Stimulated activated CD4-positive, alpha-beta T cell treated with anti-CD3 and anti-CD28 coated beads, Interleukin-1b, Interleukin-23, amount 100 ng/mL, for 4 hours (primary cell): ENCODE data around the gene HADHB.
"Not testable (repeated sequence)": the region's sequence is repeated elsewhere in the genome, so short reads cannot be mapped to it uniquely, and the experiment has no call there.

Experiments
- DNase-seq, 2 donors: peaks; one replicate each; pipeline ENCODE4 v3.0.0-alpha.2; 2020; ENCODE audit warnings: low read depth in 2 of 2

Gene HADHB

GRCh38 chr2:26329083-26329482 lies 84.3 kb downstream of the HADHB start:
- not testable (repeated sequence) for DNase-seq

GRCh38 chr2:26330114-26330549 lies 85.4 kb downstream of the HADHB start:
- peak; percentile 72 to 79 for DNase-seq

DNA sequence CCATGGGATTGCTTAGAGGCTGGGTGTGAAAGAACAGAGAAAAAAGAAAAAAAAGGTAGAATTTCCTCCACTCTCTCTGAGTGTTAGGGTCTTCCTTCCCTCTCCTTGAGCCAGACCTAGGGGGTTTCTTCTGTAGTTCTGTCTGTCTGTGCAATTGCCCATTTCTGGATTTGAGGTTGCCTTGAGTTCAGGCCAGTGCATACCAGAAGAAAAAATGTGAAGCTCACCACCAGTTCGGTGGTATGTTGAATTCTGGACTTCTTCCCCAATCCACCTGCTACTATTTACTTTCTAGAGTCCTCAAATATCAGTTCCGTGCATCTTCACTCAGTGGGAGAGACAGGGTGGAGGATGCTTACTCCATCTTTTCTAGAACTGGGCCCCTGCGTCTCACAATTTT lies 85.9 kb downstream of the HADHB start:
- no peak for DNase-seq

DNA sequence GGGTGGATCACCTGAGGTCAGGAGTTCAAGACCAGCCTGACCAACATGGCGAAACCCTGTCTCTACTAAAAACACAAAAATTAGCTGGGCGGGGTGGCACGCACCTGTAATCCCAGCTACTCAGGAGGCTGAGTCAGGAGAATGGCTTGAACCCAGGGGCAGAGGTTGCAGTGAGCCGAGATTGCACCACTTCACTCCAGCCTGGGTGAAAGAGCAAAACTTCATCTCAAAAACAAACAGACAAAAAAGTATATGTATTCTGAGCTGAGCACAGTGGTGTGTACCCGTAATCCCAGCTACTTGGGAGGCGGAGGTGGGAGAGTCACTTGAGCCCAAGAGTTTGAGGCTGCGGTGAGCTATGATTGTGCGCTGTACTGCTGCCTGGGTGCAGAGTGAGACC lies 86.6 kb downstream of the HADHB start:
- not testable (repeated sequence) for DNase-seq

DNA sequence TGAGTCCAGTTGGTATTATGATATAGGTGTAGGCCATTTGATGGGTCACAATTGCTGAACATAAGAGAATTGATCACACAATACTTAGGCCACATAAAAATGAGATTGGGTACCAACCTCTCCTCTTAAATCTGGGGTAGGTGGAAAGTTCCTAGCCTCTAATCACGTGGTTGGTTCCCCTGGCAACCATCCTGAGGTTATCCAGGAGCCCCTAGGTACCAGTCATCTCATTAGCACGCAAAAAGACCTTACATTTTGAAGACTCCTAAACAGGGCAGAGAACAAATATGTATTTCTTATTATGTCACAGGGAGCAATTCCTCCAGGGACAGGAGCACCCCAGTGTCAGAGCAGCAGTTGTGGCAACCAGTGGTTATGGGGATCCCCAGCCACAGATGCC lies 88.6 kb downstream of the HADHB start:
- DNase-seq = no peak

- DNase-seq = no peak
Observed at GRCh38 chr2:26335231-26335630, 90.5 kb downstream of the HADHB start.

DNA sequence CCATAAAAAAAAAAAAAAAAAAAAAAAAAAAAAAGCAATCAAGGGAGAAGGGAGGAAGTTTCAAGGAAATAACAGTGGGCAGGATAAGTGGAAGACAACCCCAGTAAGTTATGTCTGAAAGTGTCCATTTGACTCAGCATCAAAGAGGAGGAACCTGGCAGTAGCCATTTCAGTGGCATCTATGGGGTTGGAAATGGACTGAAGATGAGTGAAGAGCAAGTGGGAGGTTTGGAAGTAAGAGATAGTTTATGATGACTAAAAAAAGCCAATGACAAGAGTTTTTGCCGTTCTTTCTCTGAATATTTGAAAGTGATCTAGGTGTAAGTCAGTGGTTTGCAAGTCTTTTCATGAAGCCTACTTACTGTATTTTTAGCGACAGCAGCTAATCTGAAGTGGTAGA lies 92.0 kb downstream of the HADHB start:
- no peak for DNase-seq

DNA sequence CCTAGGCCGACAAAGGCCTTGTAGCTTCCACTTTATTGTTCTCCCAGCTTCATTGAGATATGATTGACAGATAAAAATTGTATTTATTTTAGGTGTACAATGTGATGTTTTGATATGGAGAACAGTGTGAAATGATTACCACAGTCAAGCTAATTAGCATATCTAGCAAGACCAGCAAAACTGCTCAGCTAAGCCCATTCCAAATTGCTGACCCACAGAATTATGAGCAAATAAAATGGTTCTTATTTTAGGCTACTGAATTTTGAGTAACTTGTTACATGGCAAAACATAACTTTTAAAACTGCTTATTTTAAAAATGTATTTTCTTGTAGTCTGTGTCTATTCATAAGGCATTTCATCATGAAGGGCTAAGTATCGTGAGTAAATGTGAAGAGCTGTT lies 92.6 kb downstream of the HADHB start:
- DNase-seq = no peak
